ENCODE measurements around the gene BMAL2.

- TF ChIP-seq POLR2A (IDR thresholded peaks at IDR 0.05) (no peak), CTCF (IDR thresholded peaks at IDR 0.05) (no peak)
Measured at GRCh38 chr12:27299102-27299501, 33.5 kb upstream of the BMAL2 start.
